ENCODE data around the gene PPP1R12B. TPM values are rescaled to one million over a fixed set of nuclear protein-coding genes. Genes with fewer than 3 reads are reported as not detected.

Gene PPP1R12B
- total RNA-seq, 1 donor from 2014 or later = 61.6 TPM

- Mint-ChIP-seq H3K4me1 (peaks cover 43% of the 10 kb centered on the region), H3K36me3 (peaks cover 2% of the 10 kb centered on the region), H3K4me3 (no peak overlapping the region), H3K27ac (peak overlapping the region; percentile 87), H3K27me3 (ENCODE audit: low read depth) (no peaks in the 10 kb centered on the region), H3K9me3 (no peaks in the 10 kb centered on the region)
- no peak for TF ChIP-seq CTCF (IDR thresholded peaks at IDR 0.05; ENCODE audit: unreplicated experiment)
- DNase-seq (ENCODE audit: low spot score in 2 of 2, unreplicated experiment in 2 of 2) = peak in 1 of 2 experiments; percentile 49
Measured at GRCh38 chr1:202589190-202589930, 240.9 kb downstream of the PPP1R12B start.

- Mint-ChIP-seq H3K9me3 (no peaks in the 10 kb centered on the region), H3K27me3 (ENCODE audit: low read depth) (no peaks in the 10 kb centered on the region), H3K4me1 (peaks cover 39% of the 10 kb centered on the region), H3K27ac (peak overlapping the region; percentile 87), H3K36me3 (no peaks in the 10 kb centered on the region), H3K4me3 (no peak overlapping the region)
- TF ChIP-seq CTCF (IDR thresholded peaks at IDR 0.05; ENCODE audit: unreplicated experiment) = no peak
- no peak for DNase-seq (ENCODE audit: low spot score in 2 of 2, unreplicated experiment in 2 of 2)
Measured at GRCh38 chr1:202590126-202590525, 241.6 kb downstream of the PPP1R12B start.

DNA sequence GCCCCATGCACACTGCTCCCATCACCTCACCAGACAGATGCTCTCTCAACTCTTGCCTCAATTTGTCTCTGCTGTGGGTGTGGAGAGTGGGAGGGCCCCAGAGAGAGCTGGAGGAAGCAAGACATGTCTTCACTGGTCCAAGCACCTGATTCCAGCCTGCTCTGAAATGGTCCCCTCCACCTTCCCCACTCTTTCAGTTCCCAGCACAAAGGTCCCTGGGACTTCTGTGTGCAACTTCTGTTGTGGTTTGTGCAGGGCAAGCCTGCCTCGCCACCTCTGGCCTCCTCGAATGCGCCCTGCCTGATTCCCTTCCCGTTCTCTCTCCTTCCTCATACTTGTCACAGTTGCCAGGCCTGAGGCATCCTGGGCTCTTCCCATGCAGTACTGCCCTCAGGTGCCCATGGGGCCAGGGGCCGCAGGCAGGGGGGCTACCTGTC, 242.5 kb downstream of the PPP1R12B start:
- Mint-ChIP-seq H3K27ac (peak overlapping the region; percentile 30), H3K4me1 (peaks cover 36% of the 10 kb centered on the region), H3K36me3 (no peaks in the 10 kb centered on the region), H3K4me3 (no peak overlapping the region), H3K27me3 (ENCODE audit: low read depth) (no peaks in the 10 kb centered on the region), H3K9me3 (no peaks in the 10 kb centered on the region)
- no peak for DNase-seq (ENCODE audit: low spot score in 2 of 2, unreplicated experiment in 2 of 2)
- TF ChIP-seq CTCF (IDR thresholded peaks at IDR 0.05; ENCODE audit: unreplicated experiment) = no peak

DNA sequence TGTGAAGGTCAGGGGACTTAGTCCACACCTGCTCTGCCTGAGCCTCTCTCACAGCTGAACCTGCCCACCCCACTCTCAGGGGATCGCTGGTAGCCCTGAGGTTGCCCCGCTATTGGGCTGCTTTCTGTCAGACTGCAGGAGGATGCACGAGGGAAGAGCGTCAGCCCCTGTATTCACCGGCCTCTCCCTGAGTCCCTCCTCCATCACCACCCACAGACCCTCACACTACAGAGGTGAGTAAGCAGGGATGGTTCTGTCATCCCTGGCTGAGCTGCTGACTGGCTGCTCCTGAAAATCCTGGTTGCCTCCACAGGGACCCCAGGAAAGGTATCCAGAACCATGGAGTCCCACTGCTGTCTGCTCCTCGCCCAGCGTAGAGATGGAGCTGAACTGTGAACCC, 243.0 kb downstream of the PPP1R12B start:
- no peaks in the 10 kb centered on the region for H3K36me3 Mint-ChIP-seq
- no peaks in the 10 kb centered on the region for H3K27me3 Mint-ChIP-seq (ENCODE audit: low read depth)
- no peak for TF ChIP-seq CTCF (IDR thresholded peaks at IDR 0.05; ENCODE audit: unreplicated experiment)
- no peak overlapping the region for H3K27ac Mint-ChIP-seq
- H3K4me3 Mint-ChIP-seq = no peak overlapping the region
- no peak for DNase-seq (ENCODE audit: low spot score in 2 of 2, unreplicated experiment in 2 of 2)
- H3K9me3 Mint-ChIP-seq = no peaks in the 10 kb centered on the region
- H3K4me1 Mint-ChIP-seq = peaks cover 31% of the 10 kb centered on the region

DNA sequence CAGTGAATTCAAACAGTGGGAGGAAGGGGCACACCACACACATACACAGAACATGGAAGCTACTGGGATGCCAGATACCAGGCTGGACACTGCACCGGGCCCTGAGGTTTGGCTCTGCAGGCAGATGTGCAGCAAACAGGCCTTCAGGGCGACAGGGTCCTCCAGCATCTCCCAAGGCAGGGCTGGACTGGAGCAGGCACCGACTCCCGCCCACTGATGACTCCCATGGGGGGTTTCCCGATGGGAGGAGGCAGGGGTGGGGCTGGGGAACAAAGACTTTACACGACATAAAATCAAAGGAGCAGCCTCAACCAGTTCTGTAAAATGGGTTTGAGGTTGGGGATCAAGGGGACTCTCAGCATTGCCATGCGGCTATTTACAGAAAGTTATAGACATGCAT, 243.6 kb downstream of the PPP1R12B start:
- Mint-ChIP-seq H3K4me3 (no peak overlapping the region), H3K4me1 (peaks cover 25% of the 10 kb centered on the region), H3K9me3 (no peaks in the 10 kb centered on the region), H3K27ac (no peak overlapping the region), H3K36me3 (no peaks in the 10 kb centered on the region), H3K27me3 (ENCODE audit: low read depth) (no peaks in the 10 kb centered on the region)
- TF ChIP-seq CTCF (IDR thresholded peaks at IDR 0.05; ENCODE audit: unreplicated experiment) = no peak
- no peak for DNase-seq (ENCODE audit: low spot score in 2 of 2, unreplicated experiment in 2 of 2)

All from mesothelial cell of epicardium (in vitro differentiated cells).